PC-9 (cell line): ENCODE results near the gene N4BP2L2. TPM values are rescaled to one million over a fixed set of nuclear protein-coding genes. Genes with fewer than 3 reads are reported as not detected.

Experiments used
- BruUV-seq: library from RNA; stranded (reverse); fragments of 400-500 nt; replicated peaks from 2 replicates; lab custom pipeline; 2021; lab: Mats Ljungman, UMichigan
- CTCF ChIA-PET: fragments of 300-600 bp; sonication (Branson Sonifier 250); formaldehyde crosslinking; loops from one replicate; lab custom pipeline; 2022; ENCODE audit warnings: antibody characterized with exemption; lab: Charles Lee
- POLR2A ChIA-PET: fragments of 300-600 bp; sonication (Branson Sonifier 250); formaldehyde crosslinking; loops from one replicate; lab custom pipeline; 2022; ENCODE audit warnings: antibody characterized with exemption; ENCODE audit not compliant: unreplicated experiment; lab: Charles Lee
- DNase-seq, 2 experiments: peaks; one replicate each; pipeline versions ENCODE4 v3.0.0 to v3.0.0-alpha.2; 2015 to 2022; ENCODE audit warnings: mixed read lengths in 1 of 2
- H2AFZ ChIP-seq: fragments of 200-600 bp; sonication (generic); 2 replicates; pipeline ENCODE4 v1.8.1; 2017; ENCODE audit warnings: antibody characterized with exemption
- H3F3A ChIP-seq: fragments of 200-600 bp; sonication (generic); 2 replicates; pipeline ENCODE4 v1.8.1; 2017; ENCODE audit warnings: antibody characterized with exemption, mild to moderate bottlenecking, low read depth; ENCODE audit not compliant: insufficient read depth
- H3K27ac ChIP-seq: fragments of 200-600 bp; sonication (generic); 2 replicates; pipeline ENCODE4 v1.6.1; 2016; ENCODE audit warnings: mixed run types
- H3K27me3 ChIP-seq: fragments of 200-600 bp; sonication (generic); 2 replicates; pipeline ENCODE4 v1.6.1; 2016; ENCODE audit warnings: low read depth, mixed run types; ENCODE audit not compliant: insufficient read depth
- H3K36me3 ChIP-seq: fragments of 200-600 bp; sonication (generic); 2 replicates; pipeline ENCODE4 v1.6.1; 2016; ENCODE audit warnings: low read depth, mixed run types
- H3K4me1 ChIP-seq: fragments of 200-600 bp; sonication (generic); replicated peaks from 2 replicates; pipeline ENCODE4 v1.6.1; 2016; ENCODE audit warnings: mixed run types; ENCODE audit not compliant: insufficient read depth
- H3K4me2 ChIP-seq: fragments of 200-600 bp; sonication (generic); 2 replicates; pipeline ENCODE4 v1.6.1; 2017; ENCODE audit warnings: mixed run types
- H3K4me3 ChIP-seq: fragments of 200-600 bp; sonication (generic); 2 replicates; pipeline ENCODE4 v1.6.1; 2016; ENCODE audit warnings: mixed run types
- H3K79me2 ChIP-seq: fragments of 200-600 bp; sonication (generic); 2 replicates; pipeline ENCODE4 v1.6.1; 2017; ENCODE audit warnings: low read depth, mixed run types
- H3K9me2 ChIP-seq: fragments of 200-600 bp; sonication (generic); 2 replicates; pipeline ENCODE4 v1.8.1; 2017; ENCODE audit warnings: mild to moderate bottlenecking; ENCODE audit not compliant: insufficient read depth
- H3K9me3 ChIP-seq: fragments of 200-600 bp; sonication (generic); 2 replicates; pipeline ENCODE4 v1.8.1; 2016; ENCODE audit warnings: low read depth; ENCODE audit not compliant: insufficient read depth
- H4K20me1 ChIP-seq: fragments of 200-600 bp; sonication (generic); 2 replicates; pipeline ENCODE4 v1.8.1; 2017; ENCODE audit not compliant: insufficient read depth
- EZH2 ChIP-seq: fragments of 200-600 bp; sonication (generic); IDR thresholded peaks from 2 replicates; pipeline ENCODE4 v1.8.0; 2017; ENCODE audit warnings: antibody characterized with exemption, low read depth
- intact Hi-C: fragments of 100-400 bp; cut with micrococcal nuclease; formaldehyde crosslinking; loops from one replicate; pipeline ENCODE4 v1.10.0; 2022; ENCODE audit not compliant: unreplicated experiment
- total RNA-seq: library from RNA; stranded (reverse); gene quantifications from 2 replicates; pipeline ENCODE4 v1.2.3, GENCODE V29; 2021
- TF ChIP-seq, protein P1 (sequence below): fragments of 200-600 bp; sonication (generic); conservative IDR thresholded peaks from 2 replicates; pipeline ENCODE4 v1.6.1; 2017; ENCODE audit warnings: mixed run types, antibody characterized with exemption, mild to moderate bottlenecking, moderate library complexity

N4BP2L2 gene
- total RNA-seq, 1 experiment from 2014 or later, result 81.3 TPM

DNA sequence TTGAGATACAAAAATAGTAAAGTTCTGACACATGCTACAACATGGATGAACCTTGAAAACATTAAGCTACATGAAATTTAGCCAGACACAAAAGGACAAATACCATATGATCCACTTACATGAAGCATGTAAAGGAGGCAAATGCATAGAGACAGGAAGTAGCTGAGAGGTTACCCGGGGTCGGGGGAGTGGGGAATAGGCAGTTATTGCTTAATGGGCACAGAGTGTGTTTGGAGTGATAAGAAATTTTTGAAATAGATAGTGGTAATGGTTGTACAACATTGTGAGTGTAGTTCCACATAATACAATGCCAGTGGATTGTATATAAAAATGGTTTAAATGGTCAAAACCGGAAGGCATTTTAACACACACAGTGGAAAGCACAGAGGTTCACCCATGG lies 115.0 kb downstream of the N4BP2L2 start:
- Histone ChIP-seq H3K9me2 (no peaks in the 10 kb centered on the region), H3K36me3 (no peaks in the 10 kb centered on the region), H2AFZ (no peak overlapping the region), H4K20me1 (no peaks in the 10 kb centered on the region), H3K4me1 (peaks cover 11% of the 10 kb centered on the region; the same call in 1 of the 2 replicates), H3K4me3 (no peak overlapping the region), H3K27me3 (no peaks in the 10 kb centered on the region), H3K79me2 (no peaks in the 10 kb centered on the region), H3K27ac (no peak overlapping the region), H3K4me2 (no peak overlapping the region), H3F3A (no peaks in the 10 kb centered on the region), H3K9me3 (peaks cover 4% of the 10 kb centered on the region; the same call in 1 of the 2 replicates)
- intact Hi-C loops, result no loop called here
- no TSS peak for BruUV-seq
- DNase-seq, result no peak
- ChIA-PET CTCF (no interaction called here), POLR2A (no interaction called here)
- no peak for TF ChIP-seq EZH2
- TF ChIP-seq, protein P1, sequence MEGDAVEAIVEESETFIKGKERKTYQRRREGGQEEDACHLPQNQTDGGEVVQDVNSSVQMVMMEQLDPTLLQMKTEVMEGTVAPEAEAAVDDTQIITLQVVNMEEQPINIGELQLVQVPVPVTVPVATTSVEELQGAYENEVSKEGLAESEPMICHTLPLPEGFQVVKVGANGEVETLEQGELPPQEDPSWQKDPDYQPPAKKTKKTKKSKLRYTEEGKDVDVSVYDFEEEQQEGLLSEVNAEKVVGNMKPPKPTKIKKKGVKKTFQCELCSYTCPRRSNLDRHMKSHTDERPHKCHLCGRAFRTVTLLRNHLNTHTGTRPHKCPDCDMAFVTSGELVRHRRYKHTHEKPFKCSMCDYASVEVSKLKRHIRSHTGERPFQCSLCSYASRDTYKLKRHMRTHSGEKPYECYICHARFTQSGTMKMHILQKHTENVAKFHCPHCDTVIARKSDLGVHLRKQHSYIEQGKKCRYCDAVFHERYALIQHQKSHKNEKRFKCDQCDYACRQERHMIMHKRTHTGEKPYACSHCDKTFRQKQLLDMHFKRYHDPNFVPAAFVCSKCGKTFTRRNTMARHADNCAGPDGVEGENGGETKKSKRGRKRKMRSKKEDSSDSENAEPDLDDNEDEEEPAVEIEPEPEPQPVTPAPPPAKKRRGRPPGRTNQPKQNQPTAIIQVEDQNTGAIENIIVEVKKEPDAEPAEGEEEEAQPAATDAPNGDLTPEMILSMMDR, result no peak

DNA sequence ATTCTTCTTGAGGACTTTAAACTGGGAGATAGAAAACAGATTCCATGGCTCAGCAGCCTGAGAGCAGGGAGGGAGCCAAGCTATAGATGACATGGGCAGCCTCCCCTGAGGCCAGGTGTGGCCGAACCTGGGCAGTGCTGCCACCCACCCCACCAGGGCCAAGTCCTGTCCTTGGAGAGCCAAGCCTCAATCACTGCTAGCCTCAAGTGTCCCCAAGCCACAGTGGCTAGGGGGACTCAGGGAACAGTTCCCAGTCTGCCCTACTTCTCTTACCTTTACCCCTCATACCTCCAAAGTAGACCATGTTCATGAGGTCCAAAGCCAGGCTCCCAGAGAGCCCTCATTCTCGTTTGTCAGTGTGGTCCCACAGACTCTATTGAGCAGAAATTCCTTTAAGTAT lies 118.7 kb downstream of the N4BP2L2 start:
- no peaks in the 10 kb centered on the region for H4K20me1 ChIP-seq
- H2AFZ ChIP-seq, result no peak overlapping the region
- intact Hi-C loops, result no loop called here
- ChIA-PET POLR2A (no interaction called here), CTCF (no interaction called here)
- no peak overlapping the region for H3K4me3 ChIP-seq
- H3F3A ChIP-seq, result no peaks in the 10 kb centered on the region
- no peaks in the 10 kb centered on the region for H3K36me3 ChIP-seq
- H3K4me2 ChIP-seq, result no peak overlapping the region
- no peaks in the 10 kb centered on the region for H3K4me1 ChIP-seq
- no peak for TF ChIP-seq EZH2
- TF ChIP-seq, protein P1, result no peak
- H3K79me2 ChIP-seq, result no peaks in the 10 kb centered on the region
- no peaks in the 10 kb centered on the region for H3K9me2 ChIP-seq
- no TSS peak for BruUV-seq
- no peak overlapping the region for H3K27ac ChIP-seq
- H3K9me3 ChIP-seq, result peaks cover 4% of the 10 kb centered on the region; the same call in 1 of the 2 replicates
- DNase-seq, result no peak
- H3K27me3 ChIP-seq, result no peaks in the 10 kb centered on the region

DNA sequence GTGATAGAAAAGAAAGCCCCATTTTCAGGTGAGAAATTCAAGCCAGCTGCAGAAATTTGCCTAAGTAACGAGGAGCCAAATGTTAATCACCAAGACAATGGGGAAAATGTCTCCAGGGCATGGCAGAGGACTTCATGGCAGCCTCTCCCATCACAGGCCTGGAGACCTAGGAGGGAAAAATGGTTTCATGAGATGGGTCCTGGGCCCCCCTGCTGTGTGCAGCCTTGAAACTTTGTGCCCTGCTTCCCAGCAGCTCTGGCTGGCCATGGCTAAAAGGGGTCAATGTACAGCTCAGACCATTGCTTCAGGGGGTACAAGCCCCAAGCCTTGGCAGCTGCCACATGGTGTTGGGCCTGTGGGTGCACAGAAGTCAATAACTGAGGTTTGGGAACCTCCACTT lies 120.6 kb downstream of the N4BP2L2 start:
- no peaks in the 10 kb centered on the region for H4K20me1 ChIP-seq
- H3F3A ChIP-seq, result no peaks in the 10 kb centered on the region
- ChIA-PET POLR2A (no interaction called here), CTCF (no interaction called here)
- TF ChIP-seq, protein P1, result no peak
- H3K79me2 ChIP-seq, result no peaks in the 10 kb centered on the region
- H3K9me2 ChIP-seq, result no peaks in the 10 kb centered on the region
- no peaks in the 10 kb centered on the region for H3K27me3 ChIP-seq
- no peak overlapping the region for H3K4me3 ChIP-seq
- BruUV-seq, result no TSS peak
- no peaks in the 10 kb centered on the region for H3K36me3 ChIP-seq
- no peak overlapping the region for H2AFZ ChIP-seq
- H3K27ac ChIP-seq, result no peak overlapping the region
- H3K4me1 ChIP-seq, result no peaks in the 10 kb centered on the region
- peaks cover 4% of the 10 kb centered on the region; the same call in 1 of the 2 replicates for H3K9me3 ChIP-seq
- intact Hi-C loops, result no loop called here
- no peak for DNase-seq
- no peak overlapping the region for H3K4me2 ChIP-seq
